Endodermal cell (in vitro differentiated cells): ENCODE measurements around the gene SERINC2. TPM values are rescaled to one million over a fixed set of nuclear protein-coding genes. Genes with fewer than 3 reads are reported as not detected.

Source experiments
- DNase-seq: peaks from one replicate; pipeline ENCODE4 v3.0.0-alpha.2; 2017
- H3K27ac ChIP-seq: 2 replicates; pipeline ENCODE4 v1.5.1; 2013; ENCODE audit warnings: mild to moderate bottlenecking, low read depth, low read length, moderate library complexity
- H3K27me3 ChIP-seq: 2 replicates; pipeline ENCODE4 v1.6.1; 2013; ENCODE audit warnings: mild to moderate bottlenecking, low read length, moderate library complexity; ENCODE audit not compliant: insufficient read depth, control insufficient read depth, poor library complexity, severe bottlenecking
- H3K36me3 ChIP-seq: 2 replicates; pipeline ENCODE4 v1.7.0; 2013; ENCODE audit warnings: mild to moderate bottlenecking, low read length, moderate library complexity; ENCODE audit not compliant: control insufficient read depth, insufficient read depth
- H3K4me1 ChIP-seq: one replicate; pipeline ENCODE4 v1.7.0; 2013; ENCODE audit warnings: low read length; ENCODE audit not compliant: control insufficient read depth, insufficient read depth
- H3K4me3 ChIP-seq: 2 replicates; pipeline ENCODE4 v1.5.1; 2013; ENCODE audit warnings: mild to moderate bottlenecking, low read length, moderate library complexity
- H3K9ac ChIP-seq: 2 replicates; pipeline ENCODE4 v1.6.1; 2013; ENCODE audit warnings: mild to moderate bottlenecking, low read length, moderate library complexity; ENCODE audit not compliant: poor library complexity, severe bottlenecking; ENCODE audit errors: extremely low read depth
- H3K9me3 ChIP-seq: 2 replicates; pipeline ENCODE4 v1.6.1; 2013; ENCODE audit warnings: mild to moderate bottlenecking, low read length, moderate library complexity; ENCODE audit not compliant: control insufficient read depth
- H3K27ac Mint-ChIP-seq: 2 replicates; pipeline ENCODE4 v1.8.0; 2020; ENCODE audit warnings: mixed read lengths
- H3K27me3 Mint-ChIP-seq: 2 replicates; pipeline ENCODE4 v1.8.0; 2021; ENCODE audit warnings: mild to moderate bottlenecking, mixed read lengths; ENCODE audit not compliant: insufficient read depth
- H3K36me3 Mint-ChIP-seq: 2 replicates; pipeline ENCODE4 v1.8.0; 2020; ENCODE audit warnings: low read depth, mixed read lengths
- H3K4me1 Mint-ChIP-seq: 2 replicates; pipeline ENCODE4 v1.8.0; 2020; ENCODE audit warnings: mixed read lengths
- H3K4me3 Mint-ChIP-seq: 2 replicates; pipeline ENCODE4 v1.8.0; 2020; ENCODE audit warnings: mild to moderate bottlenecking, moderate library complexity, mixed read lengths
- H3K9me3 Mint-ChIP-seq: 2 replicates; pipeline ENCODE4 v1.8.0; 2020; ENCODE audit warnings: mild to moderate bottlenecking, mixed read lengths
- WGBS, 2 experiments: methylation state at CpG; one replicate each; pipeline versions ENCODE4 v1.1.5 to v1.1.7; 2013; ENCODE audit warnings: missing lambda C conversion rate in 2 of 2, mixed read lengths in 1 of 2; ENCODE audit not compliant: insufficient coverage in 1 of 2, insufficient read length in 1 of 2; 5-methylcytosine and 5-hydroxymethylcytosine counted together
- total RNA-seq, 2 donors: library from RNA; stranded (reverse); fragmentation: NEBNext Ultra II Directional in 1 of 2; extraction: Animal tissue kit (Norgen Biotek cat#: 25700) in 1 of 2; gene quantifications; 2 replicates in 1 of 2; 3 replicates in 1 of 2; pipeline ENCODE4 v1.2.1, GENCODE V29; 2021
- TF ChIP-seq, protein P1 (sequence below): fragments of 200-600 bp; sonication (generic); conservative IDR thresholded peaks from 2 replicates; pipeline ENCODE4 v1.5.0; 2021; ENCODE audit warnings: antibody characterized with exemption, mild to moderate bottlenecking

The SERINC2 gene
- total RNA-seq, 2 donors from 2014 or later = 25.9 to 35.1 TPM

GRCh38 chr1:31408788-31409318 lies 4.2 kb upstream of the SERINC2 start:
- Histone ChIP-seq H3K36me3 (no peaks in the 10 kb centered on the region), H3K4me3 (no peak overlapping the region), H3K9me3 (no peaks in the 10 kb centered on the region), H3K4me1 (no peaks in the 10 kb centered on the region), H3K9ac (no peak overlapping the region), H3K27me3 (peaks cover 25% of the 10 kb centered on the region), H3K27ac (no peak overlapping the region)
- 82 to 95% methylated on average over 4 to 5 of the region's 5 CpGs for WGBS, 2 experiments
- Mint-ChIP-seq H3K36me3 (no peaks in the 10 kb centered on the region), H3K9me3 (no peaks in the 10 kb centered on the region), H3K4me1 (peaks cover 4% of the 10 kb centered on the region), H3K4me3 (no peak overlapping the region), H3K27me3 (peaks cover 25% of the 10 kb centered on the region), H3K27ac (no peak overlapping the region)
- peak; percentile 69 for DNase-seq
- TF ChIP-seq, protein P1, sequence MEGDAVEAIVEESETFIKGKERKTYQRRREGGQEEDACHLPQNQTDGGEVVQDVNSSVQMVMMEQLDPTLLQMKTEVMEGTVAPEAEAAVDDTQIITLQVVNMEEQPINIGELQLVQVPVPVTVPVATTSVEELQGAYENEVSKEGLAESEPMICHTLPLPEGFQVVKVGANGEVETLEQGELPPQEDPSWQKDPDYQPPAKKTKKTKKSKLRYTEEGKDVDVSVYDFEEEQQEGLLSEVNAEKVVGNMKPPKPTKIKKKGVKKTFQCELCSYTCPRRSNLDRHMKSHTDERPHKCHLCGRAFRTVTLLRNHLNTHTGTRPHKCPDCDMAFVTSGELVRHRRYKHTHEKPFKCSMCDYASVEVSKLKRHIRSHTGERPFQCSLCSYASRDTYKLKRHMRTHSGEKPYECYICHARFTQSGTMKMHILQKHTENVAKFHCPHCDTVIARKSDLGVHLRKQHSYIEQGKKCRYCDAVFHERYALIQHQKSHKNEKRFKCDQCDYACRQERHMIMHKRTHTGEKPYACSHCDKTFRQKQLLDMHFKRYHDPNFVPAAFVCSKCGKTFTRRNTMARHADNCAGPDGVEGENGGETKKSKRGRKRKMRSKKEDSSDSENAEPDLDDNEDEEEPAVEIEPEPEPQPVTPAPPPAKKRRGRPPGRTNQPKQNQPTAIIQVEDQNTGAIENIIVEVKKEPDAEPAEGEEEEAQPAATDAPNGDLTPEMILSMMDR = peak; percentile 51

DNA sequence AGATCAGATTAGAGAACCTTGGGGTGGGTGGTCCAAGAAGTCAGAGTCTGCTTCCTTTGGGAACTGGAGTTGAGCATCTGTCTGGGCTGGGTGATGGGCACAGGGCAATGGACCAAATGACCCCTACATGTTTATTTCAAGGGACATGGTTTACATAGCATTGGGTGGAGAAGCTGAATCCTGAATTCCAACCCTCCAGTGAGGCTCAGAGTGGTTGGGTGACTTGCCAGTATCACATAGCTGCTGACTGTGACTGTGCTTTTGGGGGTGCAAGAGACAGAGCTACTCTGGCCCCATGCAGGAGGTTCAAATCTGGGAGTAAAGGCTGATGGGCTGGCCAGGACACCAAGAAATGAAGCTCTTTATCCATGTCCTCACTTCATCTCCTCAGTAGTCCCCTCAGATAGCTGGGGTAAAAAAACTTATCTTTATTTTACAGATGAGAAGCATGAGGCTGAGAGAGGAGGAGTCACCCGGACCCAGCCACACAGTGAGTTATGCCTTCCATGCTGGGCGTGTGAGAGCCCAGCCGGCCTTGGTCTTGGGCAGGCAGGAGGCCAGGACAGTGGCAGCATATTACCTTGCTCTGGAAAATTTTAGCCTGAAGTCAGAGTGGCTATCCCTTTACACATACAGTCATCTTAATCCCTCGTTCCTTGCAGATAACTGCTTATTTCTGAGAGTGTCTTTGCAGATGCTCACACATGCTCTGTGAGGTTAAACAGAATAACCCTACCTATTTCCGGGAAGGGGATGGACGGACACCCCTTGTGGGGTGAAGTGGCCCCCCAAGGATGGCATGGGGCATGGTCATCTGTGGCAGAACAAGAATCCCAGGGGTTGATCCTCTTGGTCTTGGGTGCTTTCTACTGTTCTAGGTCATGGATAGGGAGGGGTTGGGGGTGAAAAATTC lies 2.8 kb upstream of the SERINC2 start:
- Histone ChIP-seq H3K4me1 (peaks cover 5% of the 10 kb centered on the region), H3K9me3 (no peaks in the 10 kb centered on the region), H3K4me3 (no peak overlapping the region), H3K9ac (no peak overlapping the region), H3K36me3 (no peaks in the 10 kb centered on the region), H3K27me3 (peaks cover 25% of the 10 kb centered on the region), H3K27ac (no peak overlapping the region)
- Mint-ChIP-seq H3K27me3 (peaks cover 25% of the 10 kb centered on the region), H3K27ac (no peak overlapping the region), H3K36me3 (no peaks in the 10 kb centered on the region), H3K4me3 (no peak overlapping the region), H3K9me3 (no peaks in the 10 kb centered on the region), H3K4me1 (peaks cover 11% of the 10 kb centered on the region)
- DNase-seq = no peak
- 86 to 89% methylated on average over 4 to 6 of the region's 6 CpGs for WGBS, 2 experiments
- TF ChIP-seq, protein P1 = no peak

DNA sequence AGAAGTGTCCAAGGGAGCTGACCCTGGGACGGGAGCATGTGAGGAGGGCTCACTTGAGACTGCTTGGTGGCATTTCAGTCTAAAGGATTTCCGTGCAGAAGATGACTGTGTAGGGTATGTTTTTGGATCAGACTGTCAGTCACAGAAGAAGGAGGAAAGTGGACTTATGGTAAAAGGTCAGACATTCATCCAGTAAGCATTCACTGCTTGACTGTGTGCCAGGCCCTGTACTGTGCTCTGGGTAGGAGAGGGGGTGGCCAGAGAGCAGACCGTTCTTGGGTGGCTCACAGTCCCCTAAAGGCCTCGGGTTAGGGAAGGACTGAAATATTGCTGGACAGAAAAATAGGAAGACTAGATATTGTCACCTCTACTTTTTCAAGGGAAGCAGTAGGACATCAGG lies 2.1 kb upstream of the SERINC2 start:
- Mint-ChIP-seq H3K9me3 (no peaks in the 10 kb centered on the region), H3K4me3 (no peak overlapping the region), H3K27ac (no peak overlapping the region), H3K36me3 (peaks cover 4% of the 10 kb centered on the region), H3K27me3 (peaks cover 25% of the 10 kb centered on the region), H3K4me1 (peaks cover 11% of the 10 kb centered on the region)
- no peak overlapping the region for H3K9ac ChIP-seq
- H3K27ac ChIP-seq = no peak overlapping the region
- WGBS, 2 experiments = 79 to 90% methylated on average over 2 to 4 of the region's 4 CpGs
- TF ChIP-seq, protein P1 = no peak
- H3K4me1 ChIP-seq = peaks cover 5% of the 10 kb centered on the region
- no peaks in the 10 kb centered on the region for H3K36me3 ChIP-seq
- peaks cover 25% of the 10 kb centered on the region for H3K27me3 ChIP-seq
- DNase-seq = no peak
- H3K4me3 ChIP-seq = no peak overlapping the region
- no peaks in the 10 kb centered on the region for H3K9me3 ChIP-seq
